Measurements from ENCODE around the gene PDE8A. TPM values are rescaled to one million over a fixed set of nuclear protein-coding genes. Genes with fewer than 3 reads are reported as not detected.

PDE8A gene
- total RNA-seq, 1 donor = 26.2 TPM

- H3K4me3 ChIP-seq (ENCODE audit: low read depth, low read length) = no peak overlapping the region
- no peak for TF ChIP-seq CTCF (IDR thresholded peaks at IDR 0.05; ENCODE audit: insufficient read depth, low read length)
- DNase-seq (ENCODE audit: low read depth) = no peak
Measured at GRCh38 chr15:85120351-85121113, 138.9 kb downstream of the PDE8A start.

- no peak for DNase-seq (ENCODE audit: low read depth)
- no peak for TF ChIP-seq CTCF (IDR thresholded peaks at IDR 0.05; ENCODE audit: insufficient read depth, low read length)
- H3K4me3 ChIP-seq (ENCODE audit: low read depth, low read length) = no peak overlapping the region
Measured at GRCh38 chr15:85124173-85124572, 142.5 kb downstream of the PDE8A start.

GRCh38 chr15:85125056-85125661, 143.5 kb downstream of the PDE8A start:
- DNase-seq (ENCODE audit: low read depth) = peak; percentile 49
- no peak overlapping the region for H3K4me3 ChIP-seq (ENCODE audit: low read depth, low read length)
- TF ChIP-seq CTCF (IDR thresholded peaks at IDR 0.05; ENCODE audit: insufficient read depth, low read length) = no peak

- DNase-seq (ENCODE audit: low read depth) = no peak
- TF ChIP-seq CTCF (IDR thresholded peaks at IDR 0.05; ENCODE audit: insufficient read depth, low read length) = no peak
- H3K4me3 ChIP-seq (ENCODE audit: low read depth, low read length) = no peak overlapping the region
Measured at GRCh38 chr15:85128621-85129020, 147.0 kb downstream of the PDE8A start.

GRCh38 chr15:85129881-85130280, 148.2 kb downstream of the PDE8A start:
- H3K4me3 ChIP-seq (ENCODE audit: low read depth, low read length) = no peak overlapping the region
- TF ChIP-seq CTCF (IDR thresholded peaks at IDR 0.05; ENCODE audit: insufficient read depth, low read length) = no peak
- no peak for DNase-seq (ENCODE audit: low read depth)

GRCh38 chr15:85131915-85132314, 150.3 kb downstream of the PDE8A start:
- no peak for TF ChIP-seq CTCF (IDR thresholded peaks at IDR 0.05; ENCODE audit: insufficient read depth, low read length)
- H3K4me3 ChIP-seq (ENCODE audit: low read depth, low read length) = no peak overlapping the region
- no peak for DNase-seq (ENCODE audit: low read depth)
